ENCODE data around the gene UNC13A. TPM values are rescaled to one million over a fixed set of nuclear protein-coding genes. Genes with fewer than 3 reads are reported as not detected.
"Not testable (repeated sequence)": the region's sequence is repeated elsewhere in the genome, so short reads cannot be mapped to it uniquely, and the experiment has no call there.

UNC13A gene
- polyA plus RNA-seq, 3 donors: 0.11 to 1.0 (median 0.15) TPM

GRCh38 chr19:17616961-17617806, 71.0 kb downstream of the UNC13A start:
- 54 to 67% (median 66%) methylated on average over 28 of the region's 28 CpGs for WGBS, 3 donors

GRCh38 chr19:17616686-17616960, 71.5 kb downstream of the UNC13A start:
- WGBS, 3 donors: 16 to 24% (median 21%) methylated on average over 11 of the region's 11 CpGs

More at GRCh38 chr19:17616961-17617806, 71.0 kb downstream of the UNC13A start:
- H3K27ac ChIP-seq (ENCODE audit: low read depth, low read length): no peak overlapping the region

GRCh38 chr19:17615889-17616685, 72.1 kb downstream of the UNC13A start:
- H3K27ac ChIP-seq (ENCODE audit: low read depth, low read length): no peak overlapping the region
- WGBS, 3 donors: 15 to 39% (median 33%) methylated on average over 25 to 27 of the region's 27 CpGs

More at GRCh38 chr19:17616686-17616960, 71.5 kb downstream of the UNC13A start:
- no peak overlapping the region for H3K27ac ChIP-seq (ENCODE audit: low read depth, low read length)

- H3K27ac ChIP-seq (ENCODE audit: low read depth, low read length): no peak overlapping the region
- WGBS, 3 donors: 73 to 83% (median 76%) methylated on average over 11 to 12 of the region's 12 CpGs
These were observed 73.7 kb downstream of the UNC13A start for GRCh38 chr19:17614476-17614875.

- 75 to 83% (median 80%) methylated on average over 7 of the region's 7 CpGs for WGBS, 3 donors
These were observed 76.5 kb downstream of the UNC13A start for GRCh38 chr19:17611462-17612244.

GRCh38 chr19:17610384-17610783, 77.8 kb downstream of the UNC13A start:
- no peak overlapping the region for H3K27ac ChIP-seq (ENCODE audit: low read depth, low read length)
- WGBS, 3 donors: 49 to 61% (median 52%) methylated on average over 7 of the region's 7 CpGs

More at GRCh38 chr19:17611462-17612244, 76.5 kb downstream of the UNC13A start:
- no peak overlapping the region for H3K27ac ChIP-seq (ENCODE audit: low read depth, low read length)

- H3K27ac ChIP-seq (ENCODE audit: low read depth, low read length): no peak overlapping the region
- WGBS, 3 donors: 95 to 97% (median 96%) methylated on average over 9 of the region's 9 CpGs
These were observed 80.2 kb downstream of the UNC13A start for GRCh38 chr19:17607936-17608335.

GRCh38 chr19:17606590-17607185, 81.5 kb downstream of the UNC13A start:
- no peak overlapping the region for H3K27ac ChIP-seq (ENCODE audit: low read depth, low read length)
- 15 to 20% (median 20%) methylated on average over 17 to 18 of the region's 18 CpGs for WGBS, 3 donors

GRCh38 chr19:17605761-17606589, 82.2 kb downstream of the UNC13A start:
- H3K27ac ChIP-seq (ENCODE audit: low read depth, low read length): no peak overlapping the region
- 1 to 4% (median 4%) methylated on average over 83 to 85 of the region's 85 CpGs for WGBS, 3 donors

- H3K27ac ChIP-seq (ENCODE audit: low read depth, low read length): no peak overlapping the region
- WGBS, 3 donors: 79 to 87% (median 86%) methylated on average over 6 to 8 of the region's 8 CpGs
These were observed 83.0 kb downstream of the UNC13A start for GRCh38 chr19:17605117-17605516.

- H3K27ac ChIP-seq (ENCODE audit: low read depth, low read length): no peak overlapping the region
- 56 to 69% (median 65%) methylated on average over 8 of the region's 8 CpGs for WGBS, 3 donors
These were observed 83.7 kb downstream of the UNC13A start for GRCh38 chr19:17604372-17605025.

GRCh38 chr19:17602872-17603510, 85.2 kb downstream of the UNC13A start:
- 59 to 65% (median 65%) methylated on average over 7 of the region's 7 CpGs for WGBS, 3 donors
- H3K27ac ChIP-seq (ENCODE audit: low read depth, low read length): no peak overlapping the region

GRCh38 chr19:17602217-17602616, 85.9 kb downstream of the UNC13A start:
- WGBS, 3 donors: 54 to 65% (median 60%) methylated on average over 8 of the region's 8 CpGs
- no peak overlapping the region for H3K27ac ChIP-seq (ENCODE audit: low read depth, low read length)

- H3K27ac ChIP-seq (ENCODE audit: low read depth, low read length): no peak overlapping the region
- 15 to 27% (median 21%) methylated on average over 9 of the region's 9 CpGs for WGBS, 3 donors
These were observed 86.5 kb downstream of the UNC13A start for GRCh38 chr19:17601683-17602082.

- no peak overlapping the region for H3K27ac ChIP-seq (ENCODE audit: low read depth, low read length)
- 58 to 64% (median 59%) methylated on average over 10 of the region's 10 CpGs for WGBS, 3 donors
These were observed 88.4 kb downstream of the UNC13A start for GRCh38 chr19:17599780-17600179.

GRCh38 chr19:17598953-17599352, 89.2 kb downstream of the UNC13A start:
- WGBS, 3 donors: 69 to 80% (median 74%) methylated on average over 9 of the region's 9 CpGs
- H3K27ac ChIP-seq (ENCODE audit: low read depth, low read length): no peak overlapping the region

- not testable (repeated sequence) for H3K27ac ChIP-seq (ENCODE audit: low read depth, low read length)
- WGBS, 3 donors: 72 to 92% (median 88%) methylated on average over 8 of the region's 8 CpGs
These were observed 90.1 kb downstream of the UNC13A start for GRCh38 chr19:17598063-17598462.

All from adipose tissue (tissue), 3 donors.